Neural progenitor cell (in vitro differentiated cells): Measurements from ENCODE around the gene SPAG7. TPM values are rescaled to one million over a fixed set of nuclear protein-coding genes. Genes with fewer than 3 reads are reported as not detected.

Experiments
- DNase-seq: peaks from one replicate; pipeline ENCODE4 v3.0.0-alpha.2; 2016; ENCODE audit warnings: low spot score
- H2AFZ ChIP-seq: fragments of 200-600 bp; sonication (generic); replicated peaks from 2 replicates; pipeline ENCODE4 v1.6.1; 2016; ENCODE audit warnings: antibody characterized with exemption
- H3F3A ChIP-seq: fragments of 200-600 bp; sonication (generic); 2 replicates; pipeline ENCODE4 v1.6.1; 2016; ENCODE audit warnings: antibody characterized with exemption, low read depth
- H3K27ac ChIP-seq: fragments of 200-600 bp; sonication (generic); 2 replicates; pipeline ENCODE4 v1.5.1; 2016; ENCODE audit warnings: mild to moderate bottlenecking
- H3K27me3 ChIP-seq: fragments of 200-600 bp; sonication (generic); 2 replicates; pipeline ENCODE4 v1.6.1; 2016; ENCODE audit warnings: mild to moderate bottlenecking, moderate library complexity
- H3K36me3 ChIP-seq: fragments of 200-600 bp; sonication (generic); 2 replicates; pipeline ENCODE4 v1.5.1; 2016
- H3K4me1 ChIP-seq: fragments of 200-600 bp; sonication (generic); 2 replicates; pipeline ENCODE4 v1.6.1; 2016; ENCODE audit warnings: mixed run types
- H3K4me2 ChIP-seq: fragments of 200-600 bp; sonication (generic); 2 replicates; pipeline ENCODE4 v1.6.1; 2016
- H3K4me3 ChIP-seq: fragments of 200-600 bp; sonication (generic); 2 replicates; pipeline ENCODE4 v1.5.1; 2016
- H3K79me2 ChIP-seq: fragments of 200-600 bp; sonication (generic); 2 replicates; pipeline ENCODE4 v1.6.1; 2016; ENCODE audit warnings: low read depth
- H3K9ac ChIP-seq: fragments of 200-600 bp; sonication (generic); 2 replicates; pipeline ENCODE4 v1.6.1; 2016
- H3K9me3 ChIP-seq: fragments of 200-600 bp; sonication (generic); 2 replicates; pipeline ENCODE4 v1.5.1; 2016; ENCODE audit warnings: low read depth
- H4K20me1 ChIP-seq: fragments of 200-600 bp; sonication (generic); 2 replicates; pipeline ENCODE4 v1.6.1; 2016; ENCODE audit warnings: low read depth
- H3K27ac Mint-ChIP-seq: 3 replicates; pipeline ENCODE4 v1.8.0; 2021; ENCODE audit warnings: mixed read lengths
- H3K27me3 Mint-ChIP-seq: 2 replicates; pipeline ENCODE4 v1.8.0; 2022; ENCODE audit warnings: low read depth, mild to moderate bottlenecking, inconsistent platforms, moderate library complexity, mixed read lengths; ENCODE audit not compliant: insufficient read depth
- H3K36me3 Mint-ChIP-seq: 3 replicates; pipeline ENCODE4 v1.8.0; 2021; ENCODE audit warnings: mixed read lengths
- H3K4me1 Mint-ChIP-seq: 3 replicates; pipeline ENCODE4 v1.8.0; 2021; ENCODE audit warnings: mixed read lengths
- H3K4me3 Mint-ChIP-seq: 3 replicates; pipeline ENCODE4 v1.8.0; 2021; ENCODE audit warnings: mild to moderate bottlenecking, moderate library complexity, mixed read lengths
- H3K9me3 Mint-ChIP-seq: 3 replicates; pipeline ENCODE4 v1.8.0; 2020; ENCODE audit warnings: mixed read lengths
- CTCF ChIP-seq: fragments of 200-600 bp; sonication (generic); IDR thresholded peaks from 2 replicates; pipeline ENCODE4 v1.5.1; 2017; ENCODE audit warnings: antibody characterized with exemption, mild to moderate bottlenecking
- EZH2 ChIP-seq: fragments of 200-600 bp; sonication (generic); IDR thresholded peaks from 2 replicates; pipeline ENCODE4 v1.6.1; 2017; ENCODE audit warnings: antibody characterized with exemption, mild to moderate bottlenecking, moderate library complexity
- EZH2phosphoT487 ChIP-seq: fragments of 200-600 bp; sonication (generic); IDR thresholded peaks from 2 replicates; pipeline ENCODE4 v1.6.1; 2017; ENCODE audit warnings: antibody characterized with exemption
- total RNA-seq: library from RNA; depleted of rRNA; stranded (reverse); fragments of >200 nt; gene quantifications from 2 replicates; pipeline ENCODE4 v1.2.3, GENCODE V29; 2015; ENCODE audit warnings: low replicate concordance

Gene SPAG7
- total RNA-seq, 1 donor from 2014 or later, result 79.7 TPM

GRCh38 chr17:4980644-4981216 lies 13.1 kb upstream of the SPAG7 start:
- TF ChIP-seq EZH2phosphoT487 (no peak), EZH2 (no peak), CTCF (peak; percentile 76)
- Histone ChIP-seq H3F3A (no peaks in the 10 kb centered on the region), H4K20me1 (no peaks in the 10 kb centered on the region), H3K79me2 (no peaks in the 10 kb centered on the region), H3K27ac (no peak overlapping the region), H2AFZ (peak overlapping the region; percentile 71), H3K4me1 (peaks cover 4% of the 10 kb centered on the region), H3K4me2 (no peak overlapping the region), H3K4me3 (no peak overlapping the region), H3K9me3 (no peaks in the 10 kb centered on the region), H3K9ac (no peak overlapping the region), H3K27me3 (peaks cover 34% of the 10 kb centered on the region), H3K36me3 (no peaks in the 10 kb centered on the region)
- H3K27me3 Mint-ChIP-seq, result peaks cover 13% of the 10 kb centered on the region
- peaks cover 8% of the 10 kb centered on the region for H3K4me1 Mint-ChIP-seq
- peak overlapping the region; percentile 58 for H3K27ac Mint-ChIP-seq
- H3K36me3 Mint-ChIP-seq, result peaks cover 4% of the 10 kb centered on the region
- peak; percentile 85 for DNase-seq
- H3K9me3 Mint-ChIP-seq, result no peaks in the 10 kb centered on the region
- H3K4me3 Mint-ChIP-seq, result no peak overlapping the region

- no peaks in the 10 kb centered on the region for H3K36me3 ChIP-seq
- H3K9me3 ChIP-seq, result no peaks in the 10 kb centered on the region
- no peak overlapping the region for H3K9ac ChIP-seq
- no peaks in the 10 kb centered on the region for H3K9me3 Mint-ChIP-seq
- H3K27ac Mint-ChIP-seq, result no peak overlapping the region
- H4K20me1 ChIP-seq, result no peaks in the 10 kb centered on the region
- no peak overlapping the region for H3K27ac ChIP-seq
- H3K4me3 Mint-ChIP-seq, result peak overlapping the region; percentile 30
- H3K4me3 ChIP-seq, result no peak overlapping the region
- no peak overlapping the region for H3K4me2 ChIP-seq
- H3K4me1 Mint-ChIP-seq, result peaks cover 8% of the 10 kb centered on the region
- H3K27me3 Mint-ChIP-seq, result peaks cover 10% of the 10 kb centered on the region
- H3K36me3 Mint-ChIP-seq, result peaks cover 4% of the 10 kb centered on the region
- no peak for DNase-seq
- TF ChIP-seq EZH2phosphoT487, result no peak
- no peak for TF ChIP-seq CTCF
- TF ChIP-seq EZH2, result no peak
- no peak overlapping the region for H2AFZ ChIP-seq
- peaks cover 4% of the 10 kb centered on the region for H3K4me1 ChIP-seq
- H3F3A ChIP-seq, result peaks cover 5% of the 10 kb centered on the region
- H3K79me2 ChIP-seq, result no peaks in the 10 kb centered on the region
- H3K27me3 ChIP-seq, result peaks cover 48% of the 10 kb centered on the region
These were observed 11.1 kb upstream of the SPAG7 start for GRCh38 chr17:4978726-4979125.

GRCh38 chr17:4974115-4974670 lies 6.6 kb upstream of the SPAG7 start:
- peaks cover 4% of the 10 kb centered on the region for H3K4me1 ChIP-seq
- H3K27ac ChIP-seq, result no peak overlapping the region
- H3K27me3 ChIP-seq, result peaks cover 55% of the 10 kb centered on the region
- H3F3A ChIP-seq, result peaks cover 10% of the 10 kb centered on the region
- Mint-ChIP-seq H3K4me3 (no peak overlapping the region), H3K27me3 (peaks cover 7% of the 10 kb centered on the region), H3K27ac (no peak overlapping the region), H3K36me3 (peaks cover 11% of the 10 kb centered on the region), H3K4me1 (peaks cover 16% of the 10 kb centered on the region), H3K9me3 (no peaks in the 10 kb centered on the region)
- H3K36me3 ChIP-seq, result no peaks in the 10 kb centered on the region
- H3K4me2 ChIP-seq, result no peak overlapping the region
- TF ChIP-seq EZH2phosphoT487, result no peak
- TF ChIP-seq EZH2, result no peak
- no peak for TF ChIP-seq CTCF
- peaks cover 35% of the 10 kb centered on the region for H4K20me1 ChIP-seq
- no peak overlapping the region for H3K9ac ChIP-seq
- no peak overlapping the region for H2AFZ ChIP-seq
- no peak overlapping the region for H3K4me3 ChIP-seq
- no peak for DNase-seq
- H3K79me2 ChIP-seq, result peaks cover 6% of the 10 kb centered on the region
- H3K9me3 ChIP-seq, result no peaks in the 10 kb centered on the region
